GM23338 (cell line): ENCODE results near the gene CMTM5. TPM values are rescaled to one million over a fixed set of nuclear protein-coding genes. Genes with fewer than 3 reads are reported as not detected.

ENCODE experiments used
- ATAC-seq: fragments of 200-7000 bp; cut with Tn5 transposase; 3 replicates; pipeline ENCODE4 v1.9.1; 2020
- DNase-seq: peaks from one replicate; pipeline ENCODE4 v3.0.0-alpha.2; 2015; ENCODE audit warnings: low spot score
- H2AFZ ChIP-seq: fragments of 200-600 bp; sonication (generic); 2 replicates; pipeline ENCODE4 v1.8.0; 2016; ENCODE audit warnings: antibody characterized with exemption, mild to moderate bottlenecking, moderate library complexity
- H3F3A ChIP-seq: fragments of 200-600 bp; sonication (generic); replicated peaks from 2 replicates; pipeline ENCODE4 v1.8.0; 2017; ENCODE audit warnings: antibody characterized with exemption, mixed run types, low read depth
- H3K27ac ChIP-seq: fragments of 200-600 bp; sonication (generic); 2 replicates; pipeline ENCODE4 v1.6.1; 2016; ENCODE audit warnings: low read depth
- H3K27me3 ChIP-seq: fragments of 200-600 bp; sonication (generic); 2 replicates; pipeline ENCODE4 v1.8.0; 2016; ENCODE audit warnings: mild to moderate bottlenecking, mixed run types, moderate library complexity; ENCODE audit not compliant: insufficient read depth
- H3K36me3 ChIP-seq: fragments of 200-600 bp; sonication (generic); 2 replicates; pipeline ENCODE4 v1.8.0; 2016; ENCODE audit warnings: mild to moderate bottlenecking; ENCODE audit not compliant: insufficient read depth
- H3K4me1 ChIP-seq: fragments of 200-600 bp; sonication (generic); 2 replicates; pipeline ENCODE4 v1.8.0; 2016; ENCODE audit warnings: mild to moderate bottlenecking, moderate library complexity; ENCODE audit not compliant: insufficient read depth
- H3K4me2 ChIP-seq: fragments of 200-600 bp; sonication (generic); 2 replicates; pipeline ENCODE4 v1.7.1; 2017; ENCODE audit warnings: mixed run types
- H3K4me3 ChIP-seq: fragments of 200-600 bp; sonication (generic); 2 replicates; pipeline ENCODE4 v1.6.1; 2016; ENCODE audit warnings: mixed run types
- H3K79me2 ChIP-seq: fragments of 200-600 bp; sonication (generic); replicated peaks from 2 replicates; pipeline ENCODE4 v1.8.0; 2017; ENCODE audit warnings: mild to moderate bottlenecking; ENCODE audit not compliant: insufficient read depth
- H3K9me2 ChIP-seq: fragments of 200-600 bp; sonication (generic); 2 replicates; pipeline ENCODE4 v1.8.0; 2017; ENCODE audit not compliant: insufficient read depth
- H4K20me1 ChIP-seq: fragments of 200-600 bp; sonication (generic); replicated peaks from 2 replicates; pipeline ENCODE4 v1.8.0; 2017; ENCODE audit warnings: mild to moderate bottlenecking; ENCODE audit not compliant: insufficient read depth
- H3K27ac Mint-ChIP-seq: 2 replicates; pipeline ENCODE4 v1.8.0; 2020; ENCODE audit warnings: inconsistent platforms, mild to moderate bottlenecking, moderate library complexity, mixed read lengths
- H3K27me3 Mint-ChIP-seq: 3 replicates; pipeline ENCODE4 v1.8.0; 2022; ENCODE audit warnings: low read depth, mild to moderate bottlenecking, moderate library complexity, mixed read lengths, inconsistent platforms; ENCODE audit not compliant: insufficient read depth, poor library complexity
- H3K36me3 Mint-ChIP-seq: 3 replicates; pipeline ENCODE4 v1.8.0; 2021; ENCODE audit warnings: low read depth, mild to moderate bottlenecking, inconsistent platforms, moderate library complexity, mixed read lengths
- H3K4me1 Mint-ChIP-seq: 3 replicates; pipeline ENCODE4 v1.8.0; 2020; ENCODE audit warnings: mild to moderate bottlenecking, inconsistent platforms, mixed read lengths
- H3K4me3 Mint-ChIP-seq: 3 replicates; pipeline ENCODE4 v1.8.0; 2021; ENCODE audit warnings: moderate library complexity, mild to moderate bottlenecking, inconsistent platforms, mixed read lengths
- H3K9me3 Mint-ChIP-seq: 3 replicates; pipeline ENCODE4 v1.8.0; 2020; ENCODE audit warnings: moderate library complexity, mild to moderate bottlenecking, inconsistent platforms, mixed read lengths
- CREB1 ChIP-seq: fragments of 250-450 bp; sonication (Bioruptor Pico); IDR thresholded peaks from 2 replicates; pipeline ENCODE4 v1.5.0; 2020; ENCODE audit warnings: low read depth, mild to moderate bottlenecking, moderate library complexity
- ETS1 ChIP-seq: IDR thresholded peaks from 2 replicates; pipeline ENCODE4 v1.6.1; 2016; ENCODE audit warnings: antibody characterized with exemption
- JUNB ChIP-seq: IDR thresholded peaks from one replicate; pipeline ENCODE4 v1.6.1; 2016; ENCODE audit warnings: antibody characterized with exemption; ENCODE audit not compliant: unreplicated experiment
- NANOG ChIP-seq: IDR thresholded peaks from 2 replicates; pipeline ENCODE4 v1.6.1; 2016; ENCODE audit warnings: antibody characterized with exemption, borderline replicate concordance
- POLR2AphosphoS5 ChIP-seq: IDR thresholded peaks from 2 replicates; pipeline ENCODE4 v1.6.1; 2016; ENCODE audit warnings: antibody characterized with exemption, low read depth
- REST ChIP-seq: IDR thresholded peaks from one replicate; pipeline ENCODE4 v1.6.1; 2018; ENCODE audit warnings: antibody characterized with exemption; ENCODE audit not compliant: unreplicated experiment
- STAT1 ChIP-seq: IDR thresholded peaks from one replicate; pipeline ENCODE4 v1.6.1; 2016; ENCODE audit warnings: antibody characterized with exemption; ENCODE audit not compliant: unreplicated experiment
- ZNF114 ChIP-seq: fragments of 250-450 bp; sonication (Bioruptor Pico); IDR thresholded peaks from 2 replicates; pipeline ENCODE4 v1.5.0; 2020; ENCODE audit warnings: mild to moderate bottlenecking, moderate library complexity
- ZNF331 ChIP-seq: fragments of 250-450 bp; sonication (Bioruptor Pico); IDR thresholded peaks from 2 replicates; pipeline ENCODE4 v1.5.0; 2020; ENCODE audit warnings: low read depth, mild to moderate bottlenecking, moderate library complexity
- polyA plus RNA-seq: library from polyadenylated mRNA; unstranded; fragments of >200 nt; fragmentation: Nextera tagmentation; extraction: Ambion mirVana; gene quantifications from 2 replicates; pipeline ENCODE4 v1.2.1, GENCODE V29; 2016
- total RNA-seq: library from RNA; depleted of rRNA; stranded (reverse); fragments of >200 nt; shearing (Covaris generic); gene quantifications from 2 replicates; pipeline ENCODE4 v1.2.3, GENCODE V29; 2014

CMTM5 gene
- total and polyA plus RNA-seq, 2 experiments from 2014 or later, result 0.24 TPM; not detected in 1

DNA sequence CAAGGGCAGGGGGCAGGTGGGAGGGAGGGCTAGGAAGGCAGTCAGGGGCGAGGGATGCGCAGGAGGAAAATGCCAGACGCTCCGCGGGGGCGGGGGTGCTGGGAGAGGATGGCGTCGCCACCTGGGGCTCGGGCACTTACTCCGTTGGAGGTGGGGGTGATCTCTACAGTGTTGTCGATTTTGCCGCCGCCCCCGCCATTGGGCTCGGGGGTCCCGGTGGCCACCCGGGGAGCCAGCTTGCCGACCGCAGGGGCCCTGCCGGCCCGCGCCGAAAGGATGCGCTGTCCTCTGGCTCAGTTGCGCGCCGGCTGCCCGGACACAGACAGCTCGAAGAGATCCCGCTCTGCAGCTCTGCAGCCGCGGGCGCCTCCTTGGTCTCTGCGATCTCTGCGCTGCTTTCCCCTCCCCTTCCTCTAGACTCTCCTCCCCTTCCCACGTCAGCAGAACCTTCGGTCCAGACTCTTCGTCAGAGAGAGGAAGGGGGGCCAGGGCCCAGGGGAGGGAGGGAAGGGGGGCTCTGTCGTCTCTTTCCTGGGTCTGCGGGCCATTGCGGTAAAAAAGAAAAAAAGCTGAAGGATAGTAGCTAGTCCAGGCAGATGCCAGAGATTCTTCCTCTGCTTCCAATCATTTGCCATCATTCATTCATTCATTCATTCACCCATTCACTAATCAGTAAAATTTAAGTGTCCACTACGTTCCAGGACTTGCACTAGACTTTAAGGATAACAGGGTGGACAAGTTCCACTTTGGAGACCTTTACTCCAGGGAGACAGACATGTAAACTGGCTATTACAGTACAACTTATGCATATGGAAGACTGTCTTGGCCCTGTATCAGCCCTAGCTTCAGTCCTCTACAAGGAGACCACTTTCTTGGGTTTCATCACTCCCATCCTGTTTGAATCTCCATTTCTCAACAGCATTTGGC, 24.1 kb upstream of the CMTM5 start, which contains the start of gene SLC22A17:
Gene SLC22A17, minus strand, starts transcription at position 382 of the 927 bp plus-strand sequence.
- peak; percentile 92 for ATAC-seq
- DNase-seq, result peak; percentile 96
- Histone ChIP-seq H2AFZ (peak within 1 kb of the TSS; percentile 69), H3K27ac (no peak within 1 kb of the TSS), H3K27me3 (peaks cover 37% of the 10 kb centered on the region), H4K20me1 (peaks cover 5% of the 10 kb centered on the region; the same call in 1 of the 2 replicates), H3F3A (no peaks in the 10 kb centered on the region), H3K4me2 (peak within 1 kb of the TSS; percentile 94), H3K79me2 (no peaks in the 10 kb centered on the region), H3K36me3 (no peaks in the 10 kb centered on the region), H3K9me2 (no peaks in the 10 kb centered on the region), H3K4me1 (peaks cover 5% of the 10 kb centered on the region; the same call in 1 of the 2 replicates), H3K4me3 (peak within 1 kb of the TSS; percentile 85)
- H3K4me1 Mint-ChIP-seq, result peaks cover 15% of the 10 kb centered on the region
- peaks cover 16% of the 10 kb centered on the region for H3K27me3 Mint-ChIP-seq
- H3K9me3 Mint-ChIP-seq, result no peaks in the 10 kb centered on the region; the same call in 1 of the 3 replicates
- peaks cover 18% of the 10 kb centered on the region for H3K36me3 Mint-ChIP-seq
- H3K4me3 Mint-ChIP-seq, result peak within 1 kb of the TSS; percentile 69
- TF ChIP-seq ZNF331, result no peak
- peak; percentile 90 for TF ChIP-seq POLR2AphosphoS5
- peak; percentile 90 for TF ChIP-seq CREB1
- no peak within 1 kb of the TSS for H3K27ac Mint-ChIP-seq

GRCh38 chr14:23353433-23353780, 23.4 kb upstream of the CMTM5 start:
- H3K9me2 ChIP-seq, result no peaks in the 10 kb centered on the region
- ATAC-seq (no peak), DNase-seq (no peak)
- H2AFZ ChIP-seq, result peak overlapping the region; percentile 66
- peaks cover 37% of the 10 kb centered on the region for H3K27me3 ChIP-seq
- H4K20me1 ChIP-seq, result peaks cover 5% of the 10 kb centered on the region; the same call in 1 of the 2 replicates
- Mint-ChIP-seq H3K36me3 (peaks cover 21% of the 10 kb centered on the region), H3K4me3 (peak overlapping the region; percentile 69), H3K27me3 (peaks cover 14% of the 10 kb centered on the region), H3K27ac (no peak overlapping the region), H3K4me1 (peaks cover 12% of the 10 kb centered on the region), H3K9me3 (no peaks in the 10 kb centered on the region; the same call in 1 of the 3 replicates)
- H3K79me2 ChIP-seq, result no peaks in the 10 kb centered on the region
- H3K4me1 ChIP-seq, result peaks cover 5% of the 10 kb centered on the region; the same call in 1 of the 2 replicates
- H3K4me3 ChIP-seq, result peak overlapping the region; percentile 85
- H3K27ac ChIP-seq, result no peak overlapping the region
- no peaks in the 10 kb centered on the region for H3K36me3 ChIP-seq
- H3F3A ChIP-seq, result no peaks in the 10 kb centered on the region
- peak overlapping the region; percentile 94 for H3K4me2 ChIP-seq
- TF ChIP-seq ZNF331 (no peak), POLR2AphosphoS5 (no peak), CREB1 (no peak), STAT1 (no peak), REST (no peak), ZNF114 (CRISPR knock-in tag) (no peak), NANOG (no peak), ETS1 (no peak), JUNB (no peak)
